HL-60 (cell line): ENCODE data around the gene WDR35.

Experiments used
- DNase-seq, 2 experiments: peaks; one replicate each; pipeline ENCODE4 v3.0.0-alpha.2; 2010 to 2020; ENCODE audit warnings: low read depth in 1 of 2, low spot score in 1 of 2
- H3K27ac ChIP-seq: fragments of 250-450 bp; sonication (Bioruptor Pico); replicated peaks from 2 replicates; pipeline ENCODE4 v1.5.1; 2020; ENCODE audit warnings: mild to moderate bottlenecking, moderate library complexity
- H3K27me3 ChIP-seq: fragments of 250-450 bp; sonication (Bioruptor Pico); 2 replicates; pipeline ENCODE4 v1.5.1; 2021; ENCODE audit warnings: mild to moderate bottlenecking, moderate library complexity; ENCODE audit not compliant: insufficient read depth, poor library complexity, severe bottlenecking
- H3K4me3 ChIP-seq: replicated peaks from 2 replicates; pipeline ENCODE4 v1.5.1; 2011; ENCODE audit warnings: mild to moderate bottlenecking, control low read depth, low read length; ENCODE audit not compliant: insufficient read depth
- CTCF ChIP-seq: IDR thresholded peaks from one replicate; pipeline ENCODE4 v1.5.1; 2011; ENCODE audit warnings: low read length, control low read depth, inconsistent platforms; ENCODE audit not compliant: insufficient read depth
- GABPA ChIP-seq: IDR thresholded peaks from 2 replicates; pipeline ENCODE4 v1.6.1; 2012; ENCODE audit warnings: low read depth
- POLR2AphosphoS5 ChIP-seq: IDR thresholded peaks from 2 replicates; pipeline ENCODE4 v1.6.1; 2012; ENCODE audit warnings: low read depth
- REST ChIP-seq: IDR thresholded peaks from 2 replicates; pipeline ENCODE4 v1.6.1; 2012; ENCODE audit warnings: low read depth; ENCODE audit not compliant: insufficient replicate concordance
- SPI1 ChIP-seq: IDR thresholded peaks from 2 replicates; pipeline ENCODE4 v1.6.1; 2012; ENCODE audit warnings: low read depth, mild to moderate bottlenecking, borderline replicate concordance

Gene WDR35

GRCh38 chr2:19866771-19867170 lies 123.1 kb downstream of the WDR35 start:
- TF ChIP-seq GABPA = no peak
- no peak for TF ChIP-seq REST
- no peak for TF ChIP-seq CTCF
- TF ChIP-seq SPI1 = no peak
- TF ChIP-seq POLR2AphosphoS5 = no peak
- no peak overlapping the region for H3K4me3 ChIP-seq
- DNase-seq = no peak

GRCh38 chr2:19865151-19865550 lies 124.8 kb downstream of the WDR35 start:
- H3K27me3 ChIP-seq = peaks cover 11% of the 10 kb centered on the region
- TF ChIP-seq GABPA = no peak
- no peak for TF ChIP-seq CTCF
- no peak for TF ChIP-seq REST
- no peak for TF ChIP-seq SPI1
- TF ChIP-seq POLR2AphosphoS5 = no peak
- H3K4me3 ChIP-seq = no peak overlapping the region
- no peak overlapping the region for H3K27ac ChIP-seq
- no peak for DNase-seq

More at GRCh38 chr2:19866771-19867170, 123.1 kb downstream of the WDR35 start:
- H3K27ac ChIP-seq = no peak overlapping the region
- peaks cover 11% of the 10 kb centered on the region for H3K27me3 ChIP-seq

- Histone ChIP-seq H3K4me3 (no peak overlapping the region), H3K27ac (no peak overlapping the region), H3K27me3 (peaks cover 13% of the 10 kb centered on the region)
- TF ChIP-seq GABPA (no peak), SPI1 (no peak), REST (no peak), POLR2AphosphoS5 (no peak), CTCF (no peak)
- no peak for DNase-seq
These were observed 125.5 kb downstream of the WDR35 start for GRCh38 chr2:19864381-19864780.
